WTC11 (cell line): ENCODE measurements around the gene BOD1L2. TPM values are rescaled to one million over a fixed set of nuclear protein-coding genes. Genes with fewer than 3 reads are reported as not detected.

Experiments
- ATAC-seq: fragments of 200-7000 bp; cut with Tn5 transposase; 2 replicates; pipeline ENCODE4 v1.10.0; 2021; ENCODE audit warnings: mild to moderate bottlenecking, moderate library complexity
- CTCF ChIA-PET: fragments of 300-600 bp; sonication (Branson Sonifier 250); formaldehyde crosslinking; loops from one replicate; lab custom pipeline; 2021; ENCODE audit warnings: antibody characterized with exemption; lab: Charles Lee
- POLR2A ChIA-PET: fragments of 350-600 bp; sonication (Branson Sonifier 250); formaldehyde crosslinking; loops from one replicate; lab custom pipeline; 2021; ENCODE audit warnings: antibody characterized with exemption; lab: Charles Lee
- DNase-seq: peaks from one replicate; pipeline ENCODE4 v3.0.0; 2021; ENCODE audit warnings: low spot score
- H3K27ac Mint-ChIP-seq: 2 replicates; pipeline ENCODE4 v1.8.0; 2021; ENCODE audit warnings: mixed read lengths
- H3K27me3 Mint-ChIP-seq: 2 replicates; pipeline ENCODE4 v1.8.0; 2021; ENCODE audit warnings: low read depth, mild to moderate bottlenecking, moderate library complexity, mixed read lengths
- H3K36me3 Mint-ChIP-seq: 2 replicates; pipeline ENCODE4 v1.8.0; 2021; ENCODE audit warnings: mixed read lengths
- H3K4me1 Mint-ChIP-seq: 2 replicates; pipeline ENCODE4 v1.8.0; 2022; ENCODE audit warnings: mixed read lengths
- H3K4me3 Mint-ChIP-seq: 2 replicates; pipeline ENCODE4 v1.8.0; 2021; ENCODE audit warnings: mild to moderate bottlenecking, moderate library complexity, mixed read lengths
- H3K9me3 Mint-ChIP-seq: 2 replicates; pipeline ENCODE4 v1.8.0; 2021; ENCODE audit warnings: mixed read lengths
- ATF3 ChIP-seq: sonication (generic); formaldehyde crosslinking; conservative IDR thresholded peaks from 2 replicates; pipeline ENCODE4 v1.8.1; 2022; ENCODE audit warnings: mild to moderate bottlenecking, missing genetic modification reagents
- CREB1 ChIP-seq: sonication (generic); formaldehyde crosslinking; IDR thresholded peaks from 2 replicates; pipeline ENCODE4 v1.8.0; 2023; ENCODE audit warnings: mild to moderate bottlenecking, missing genetic modification reagents
- CREM ChIP-seq: sonication (generic); formaldehyde crosslinking; IDR thresholded peaks from 2 replicates; pipeline ENCODE4 v1.8.1; 2022; ENCODE audit warnings: mild to moderate bottlenecking, missing genetic modification reagents, moderate library complexity
- GRHL2 ChIP-seq: fragments of 250-450 bp; sonication (Bioruptor Pico); IDR thresholded peaks from 2 replicates; pipeline ENCODE4 v1.8.0; 2022; ENCODE audit warnings: mild to moderate bottlenecking, moderate library complexity; ENCODE audit not compliant: insufficient replicate concordance, severe bottlenecking
- HMGXB4 ChIP-seq: sonication (generic); formaldehyde crosslinking; IDR thresholded peaks from 2 replicates; pipeline ENCODE4 v1.8.1; 2023; ENCODE audit warnings: mild to moderate bottlenecking, moderate library complexity, missing genetic modification reagents
- JUN ChIP-seq: sonication (generic); formaldehyde crosslinking; IDR thresholded peaks from 2 replicates; pipeline ENCODE4 v1.8.0; 2023; ENCODE audit warnings: mild to moderate bottlenecking, missing genetic modification reagents
- MAX ChIP-seq: sonication (generic); formaldehyde crosslinking; IDR thresholded peaks from 2 replicates; pipeline ENCODE4 v1.8.0; 2022; ENCODE audit warnings: mild to moderate bottlenecking, missing genetic modification reagents
- MXD4 ChIP-seq: fragments of 250-450 bp; sonication (Bioruptor Pico); IDR thresholded peaks from 2 replicates; pipeline ENCODE4 v1.8.0; 2021; ENCODE audit warnings: mild to moderate bottlenecking, moderate library complexity, borderline replicate concordance
- NR1H2 ChIP-seq: sonication (generic); formaldehyde crosslinking; IDR thresholded peaks from 2 replicates; pipeline ENCODE4 v1.9.0; 2021; ENCODE audit warnings: mild to moderate bottlenecking, moderate library complexity, missing genetic modification reagents
- NR2C2 ChIP-seq: sonication (generic); formaldehyde crosslinking; IDR thresholded peaks from 2 replicates; pipeline ENCODE4 v1.8.0; 2022; ENCODE audit warnings: mild to moderate bottlenecking, missing genetic modification reagents
- OVOL2 ChIP-seq: fragments of 250-450 bp; sonication (Bioruptor Pico); IDR thresholded peaks from 2 replicates; pipeline ENCODE4 v1.9.0; 2021; ENCODE audit warnings: mild to moderate bottlenecking, borderline replicate concordance
- SMAD3 ChIP-seq: sonication (generic); formaldehyde crosslinking; IDR thresholded peaks from 2 replicates; pipeline ENCODE4 v1.8.0; 2022; ENCODE audit warnings: missing genetic modification reagents, mild to moderate bottlenecking, borderline replicate concordance
- TEAD4 ChIP-seq: sonication (generic); formaldehyde crosslinking; IDR thresholded peaks from 2 replicates; pipeline ENCODE4 v1.8.0; 2022; ENCODE audit warnings: mild to moderate bottlenecking, missing genetic modification reagents
- TP53 ChIP-seq: sonication (generic); formaldehyde crosslinking; IDR thresholded peaks from 2 replicates; pipeline ENCODE4 v1.8.1; 2023; ENCODE audit warnings: mild to moderate bottlenecking, missing genetic modification reagents
- ZNF219 ChIP-seq: sonication (generic); formaldehyde crosslinking; IDR thresholded peaks from 2 replicates; pipeline ENCODE4 v1.8.0; 2023; ENCODE audit warnings: missing genetic modification reagents, mild to moderate bottlenecking, borderline replicate concordance
- ZNF232 ChIP-seq: sonication (generic); formaldehyde crosslinking; IDR thresholded peaks from 2 replicates; pipeline ENCODE4 v1.8.0; 2022; ENCODE audit warnings: mild to moderate bottlenecking, missing genetic modification reagents
- ZNF263 ChIP-seq: sonication (generic); formaldehyde crosslinking; IDR thresholded peaks from 2 replicates; pipeline ENCODE4 v1.8.1; 2022; ENCODE audit warnings: low read depth, mild to moderate bottlenecking, moderate library complexity, missing genetic modification reagents
- ZNF281 ChIP-seq: sonication (generic); formaldehyde crosslinking; IDR thresholded peaks from 2 replicates; pipeline ENCODE4 v1.8.0; 2023; ENCODE audit warnings: mild to moderate bottlenecking, missing genetic modification reagents
- ZNF396 ChIP-seq: fragments of 250-450 bp; sonication (Bioruptor Pico); IDR thresholded peaks from 2 replicates; pipeline ENCODE4 v1.8.0; 2021; ENCODE audit warnings: mild to moderate bottlenecking, moderate library complexity, borderline replicate concordance
- ZNF423 ChIP-seq: fragments of 250-450 bp; sonication (Bioruptor Pico); IDR thresholded peaks from 2 replicates; pipeline ENCODE4 v2.1.2; 2022; ENCODE audit warnings: mild to moderate bottlenecking, moderate library complexity
- ZNF671 ChIP-seq: fragments of 250-450 bp; sonication (Bioruptor Pico); IDR thresholded peaks from 2 replicates; pipeline ENCODE4 v1.8.0; 2021; ENCODE audit warnings: mild to moderate bottlenecking
- total RNA-seq: library from RNA; stranded (reverse); gene quantifications from 3 replicates; pipeline ENCODE4 v1.2.3, GENCODE V29; 2021
- TF ChIP-seq, protein P1 (sequence below): sonication (generic); formaldehyde crosslinking; IDR thresholded peaks from 2 replicates; pipeline ENCODE4 v1.8.0; 2022; ENCODE audit warnings: missing genetic modification reagents

BOD1L2 gene
- total RNA-seq, 1 experiment from 2014 or later, result not detected

- TF ChIP-seq JUN (CRISPR knock-in tag), result no peak
- no peak for TF ChIP-seq NR2C2 (CRISPR knock-in tag)
- TF ChIP-seq TP53 (CRISPR knock-in tag), result no peak
- TF ChIP-seq ZNF263, result no peak
- no peak for TF ChIP-seq ATF3
Measured at GRCh38 chr18:57110290-57110689, 36.6 kb upstream of the BOD1L2 start (continued).

DNA sequence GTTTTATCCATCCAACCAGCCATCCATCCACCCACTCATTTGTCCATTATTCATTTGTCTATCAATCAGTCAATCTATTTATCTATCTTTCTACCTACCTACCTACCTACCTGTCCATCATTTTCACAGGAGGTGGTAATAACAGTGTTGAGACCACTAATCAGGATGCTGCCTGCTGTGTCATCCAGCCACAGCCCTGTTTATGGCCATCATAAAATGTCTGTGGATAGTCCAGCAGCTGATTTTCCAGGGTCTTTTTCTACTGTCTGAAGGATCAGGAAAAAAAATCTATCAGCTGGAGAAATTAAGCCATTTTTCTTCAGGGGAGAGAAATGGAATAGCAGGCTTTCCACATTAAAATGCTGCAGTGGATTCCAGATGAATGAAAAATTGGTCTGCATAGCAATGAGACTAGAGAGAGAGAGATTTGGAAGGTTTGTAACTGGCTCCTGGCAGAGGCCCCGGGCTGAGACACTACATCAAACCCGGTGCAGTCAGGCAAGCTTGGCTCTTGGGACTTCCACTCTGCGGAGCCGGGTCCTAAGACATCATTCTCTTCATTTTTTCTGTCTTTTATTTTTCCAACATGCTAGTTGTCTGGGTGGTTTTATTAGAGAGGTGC is 33.0 kb upstream of the BOD1L2 start:
- no peak overlapping the region for H3K4me3 Mint-ChIP-seq
- no peak overlapping the region for H3K27ac Mint-ChIP-seq
- ATAC-seq, result no peak
- no peaks in the 10 kb centered on the region for H3K36me3 Mint-ChIP-seq
- H3K9me3 Mint-ChIP-seq, result no peaks in the 10 kb centered on the region
- H3K4me1 Mint-ChIP-seq, result peaks cover 13% of the 10 kb centered on the region
- no peak for TF ChIP-seq ZNF281
- no peaks in the 10 kb centered on the region for H3K27me3 Mint-ChIP-seq
- DNase-seq, result no peak
- POLR2A ChIA-PET, result no interaction called here
- CTCF ChIA-PET, result interaction anchor here (1.4 kb wide), 1 partner anchor 22 kb away, joined by 3 read pairs; no protein-coding TSS in a partner anchor

DNA sequence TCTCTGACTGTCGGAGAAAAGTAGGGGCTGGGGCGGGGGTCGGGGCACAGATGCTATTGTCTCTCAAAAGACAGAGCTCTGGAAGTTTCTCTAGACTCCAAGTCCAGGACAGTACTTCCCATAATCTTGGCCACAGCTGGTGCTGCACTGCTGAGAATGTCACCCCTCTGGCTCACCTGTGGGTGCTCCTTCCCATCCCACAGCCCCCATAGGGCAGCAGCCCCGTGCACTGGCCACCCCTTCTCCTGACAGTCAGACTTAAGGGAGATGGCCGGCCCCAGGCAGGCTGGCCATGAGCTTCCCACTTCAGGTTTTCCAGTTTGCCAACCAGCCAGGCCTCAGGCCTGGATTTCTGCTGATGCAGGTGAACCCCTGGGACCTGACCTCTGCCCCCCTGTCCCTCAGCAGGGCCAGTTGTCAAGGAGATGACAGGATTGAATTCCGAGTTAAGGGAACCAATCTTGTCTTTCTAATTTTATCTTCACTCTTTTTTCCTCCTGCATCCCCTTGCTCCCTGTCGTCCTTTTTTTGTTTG is 30.2 kb upstream of the BOD1L2 start:
- no peak for TF ChIP-seq ZNF232 (CRISPR knock-in tag)
- TF ChIP-seq, protein P1, sequence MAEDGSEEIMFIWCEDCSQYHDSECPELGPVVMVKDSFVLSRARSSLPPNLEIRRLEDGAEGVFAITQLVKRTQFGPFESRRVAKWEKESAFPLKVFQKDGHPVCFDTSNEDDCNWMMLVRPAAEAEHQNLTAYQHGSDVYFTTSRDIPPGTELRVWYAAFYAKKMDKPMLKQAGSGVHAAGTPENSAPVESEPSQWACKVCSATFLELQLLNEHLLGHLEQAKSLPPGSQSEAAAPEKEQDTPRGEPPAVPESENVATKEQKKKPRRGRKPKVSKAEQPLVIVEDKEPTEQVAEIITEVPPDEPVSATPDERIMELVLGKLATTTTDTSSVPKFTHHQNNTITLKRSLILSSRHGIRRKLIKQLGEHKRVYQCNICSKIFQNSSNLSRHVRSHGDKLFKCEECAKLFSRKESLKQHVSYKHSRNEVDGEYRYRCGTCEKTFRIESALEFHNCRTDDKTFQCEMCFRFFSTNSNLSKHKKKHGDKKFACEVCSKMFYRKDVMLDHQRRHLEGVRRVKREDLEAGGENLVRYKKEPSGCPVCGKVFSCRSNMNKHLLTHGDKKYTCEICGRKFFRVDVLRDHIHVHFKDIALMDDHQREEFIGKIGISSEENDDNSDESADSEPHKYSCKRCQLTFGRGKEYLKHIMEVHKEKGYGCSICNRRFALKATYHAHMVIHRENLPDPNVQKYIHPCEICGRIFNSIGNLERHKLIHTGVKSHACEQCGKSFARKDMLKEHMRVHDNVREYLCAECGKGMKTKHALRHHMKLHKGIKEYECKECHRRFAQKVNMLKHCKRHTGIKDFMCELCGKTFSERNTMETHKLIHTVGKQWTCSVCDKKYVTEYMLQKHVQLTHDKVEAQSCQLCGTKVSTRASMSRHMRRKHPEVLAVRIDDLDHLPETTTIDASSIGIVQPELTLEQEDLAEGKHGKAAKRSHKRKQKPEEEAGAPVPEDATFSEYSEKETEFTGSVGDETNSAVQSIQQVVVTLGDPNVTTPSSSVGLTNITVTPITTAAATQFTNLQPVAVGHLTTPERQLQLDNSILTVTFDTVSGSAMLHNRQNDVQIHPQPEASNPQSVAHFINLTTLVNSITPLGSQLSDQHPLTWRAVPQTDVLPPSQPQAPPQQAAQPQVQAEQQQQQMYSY (CRISPR knock-in tag), result peak; percentile 64; the same call in 1 of the 2 replicates
- DNase-seq (no peak), ATAC-seq (no peak)
- Mint-ChIP-seq H3K9me3 (no peaks in the 10 kb centered on the region), H3K27ac (no peak overlapping the region), H3K27me3 (no peaks in the 10 kb centered on the region), H3K4me3 (no peak overlapping the region), H3K4me1 (peaks cover 21% of the 10 kb centered on the region), H3K36me3 (no peaks in the 10 kb centered on the region)
- ChIA-PET POLR2A (no interaction called here), CTCF (interaction anchor here (1.1 kb wide), 1 partner anchor 325 kb away, joined by 4 read pairs; no protein-coding TSS in a partner anchor)

DNA sequence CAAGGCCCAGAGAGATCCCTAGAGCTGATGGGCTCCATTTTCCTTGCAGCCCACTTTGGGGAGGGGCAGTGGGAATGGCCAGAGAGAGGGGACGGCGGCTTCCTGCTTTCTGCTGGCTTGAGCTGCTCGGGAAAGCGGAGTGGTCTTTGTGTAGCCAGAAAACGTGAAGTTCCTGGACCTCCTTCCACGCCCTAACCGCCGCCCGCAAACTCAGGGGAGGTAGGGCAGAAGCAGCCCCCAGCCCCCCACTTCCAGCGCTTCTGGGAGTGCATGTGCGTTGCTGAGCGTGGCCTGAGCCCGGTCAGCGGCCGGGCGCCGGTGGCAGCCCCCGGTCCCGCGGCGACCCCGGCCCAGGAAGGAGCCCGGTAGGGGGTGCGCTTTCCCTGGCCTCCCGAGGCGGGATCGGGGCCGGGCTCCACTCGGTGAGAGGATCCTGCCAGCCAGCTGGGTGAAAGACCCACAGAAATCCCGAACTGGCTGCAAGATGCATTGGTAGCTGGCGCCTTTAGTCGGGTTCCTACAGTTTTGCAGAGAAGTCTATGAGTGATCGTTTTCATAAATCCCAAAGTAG is 25.3 kb upstream of the BOD1L2 start:
- POLR2A ChIA-PET, result no interaction called here
- Mint-ChIP-seq H3K9me3 (no peaks in the 10 kb centered on the region), H3K27ac (peak overlapping the region; percentile 70), H3K36me3 (no peaks in the 10 kb centered on the region), H3K27me3 (no peaks in the 10 kb centered on the region), H3K4me3 (peak overlapping the region; percentile 67), H3K4me1 (peaks cover 45% of the 10 kb centered on the region)
- CTCF ChIA-PET, result interaction anchor here (0.7 to 2.9 kb wide), 19 partner anchors 9 to 324 kb away, joined by 3 to 24 read pairs (median 4); partner anchors contain the start of gene ONECUT2
- ATAC-seq (peak; percentile 69), DNase-seq (peak; percentile 50)
- TF ChIP-seq MAX (CRISPR knock-in tag), result peak; percentile 56
- TF ChIP-seq TEAD4 (CRISPR knock-in tag), result no peak
- no peak for TF ChIP-seq CREB1 (CRISPR knock-in tag)
- no peak for TF ChIP-seq GRHL2 (CRISPR knock-in tag)
- no peak for TF ChIP-seq OVOL2 (CRISPR knock-in tag)
- 0 out of 2 replicates have a peak, but pooled peaks have one; percentile 30 for TF ChIP-seq ZNF219
- TF ChIP-seq HMGXB4, result peak; percentile 50; the same call in 1 of the 2 replicates
- TF ChIP-seq SMAD3 (CRISPR knock-in tag), result no peak
- no peak for TF ChIP-seq MXD4 (CRISPR knock-in tag)
- TF ChIP-seq ZNF396, result no peak
- TF ChIP-seq ZNF671 (CRISPR knock-in tag), result no peak
- peak; percentile 69 for TF ChIP-seq ZNF423 (CRISPR knock-in tag)
- TF ChIP-seq CREM, result no peak
- no peak for TF ChIP-seq NR1H2 (CRISPR knock-in tag)
